T-cell (primary cell): ENCODE measurements around the gene L3HYPDH. TPM values are rescaled to one million over a fixed set of nuclear protein-coding genes. Genes with fewer than 3 reads are reported as not detected.

ENCODE experiments used
- ATAC-seq, 4 experiments: fragments of 200-7000 bp in 3 of 4; fragments of 150-1000 bp in 1 of 4; cut with Tn5 transposase; replicated peaks in 1 of 4; 1 replicate in 3 of 4; 2 replicates in 1 of 4; pipeline ENCODE4 v1.10.0; 2021; ENCODE audit warnings: moderate library complexity in 3 of 4, mild to moderate bottlenecking in 2 of 4, moderate number of reproducible peaks in 1 of 4
- CTCF ChIA-PET, 2 donors: fragments of 300-600 bp; sonication (Branson Sonifier 250); formaldehyde crosslinking; loops; one replicate each; lab custom pipeline; 2022; ENCODE audit warnings: antibody characterized with exemption in 2 of 2; lab: Charles Lee
- POLR2A ChIA-PET, 2 donors: fragments of 300-600 bp; sonication (Branson Sonifier 250); formaldehyde crosslinking; loops; one replicate each; lab custom pipeline; 2022; ENCODE audit warnings: antibody characterized with exemption in 2 of 2; lab: Charles Lee
- DNase-seq, 35 experiments: peaks; one replicate each; pipeline versions ENCODE4 v3.0.0 to v3.0.0-alpha.2; 2013 to 2023
- H3K27ac ChIP-seq: one replicate; pipeline ENCODE4 v1.5.1; 2013; ENCODE audit warnings: low read length
- H3K27me3 ChIP-seq, 2 experiments: replicated peaks in 1 of 2; 1 replicate in 1 of 2; 2 replicates in 1 of 2; pipeline versions ENCODE4 v1.6.1 to v1.7.0; 2013; ENCODE audit warnings: low read length in 1 of 2, mixed read lengths in 1 of 2; ENCODE audit not compliant: control insufficient read depth in 2 of 2, insufficient read depth in 2 of 2; ENCODE audit errors: extremely low read depth in 1 of 2
- H3K36me3 ChIP-seq, 2 donors: 1 replicate in 1 of 2; 2 replicates in 1 of 2; pipeline versions ENCODE4 v1.6.1 to v1.7.0; 2013; ENCODE audit warnings: low read length in 1 of 2; ENCODE audit not compliant: control insufficient read depth in 2 of 2, insufficient read depth in 1 of 2; ENCODE audit errors: extremely low read depth in 1 of 2
- H3K4me1 ChIP-seq, 2 experiments: 1 replicate in 1 of 2; 2 replicates in 1 of 2; pipeline versions ENCODE4 v1.6.1 to v1.7.0; 2013; ENCODE audit warnings: low read length in 2 of 2, mixed read lengths in 1 of 2; ENCODE audit not compliant: insufficient read depth in 2 of 2, control insufficient read depth in 1 of 2; ENCODE audit errors: extremely low read depth in 1 of 2
- H3K4me3 ChIP-seq, 2 donors: 1 replicate in 1 of 2; 2 replicates in 1 of 2; pipeline versions ENCODE4 v1.5.1 to v1.7.0; 2013; ENCODE audit warnings: mild to moderate bottlenecking in 2 of 2, low read length in 1 of 2, moderate library complexity in 1 of 2; ENCODE audit not compliant: control insufficient read depth in 1 of 2; ENCODE audit errors: extremely low read depth in 1 of 2
- H3K9me3 ChIP-seq: 2 replicates; pipeline ENCODE4 v1.7.0; 2013
- H3K27ac Mint-ChIP-seq, 2 donors: one replicate each; pipeline ENCODE4 v1.8.0; 2020 to 2021; ENCODE audit warnings: mild to moderate bottlenecking in 2 of 2, mixed read lengths in 2 of 2
- H3K27me3 Mint-ChIP-seq, 2 donors: one replicate each; pipeline ENCODE4 v1.8.0; 2021 to 2022; ENCODE audit warnings: mixed read lengths in 2 of 2
- H3K36me3 Mint-ChIP-seq: one replicate; pipeline ENCODE4 v1.8.0; 2021; ENCODE audit warnings: mixed read lengths
- H3K4me1 Mint-ChIP-seq, 3 donors: one replicate each; pipeline ENCODE4 v1.8.0; 2020 to 2022; ENCODE audit warnings: mixed read lengths in 3 of 3, mild to moderate bottlenecking in 1 of 3
- H3K4me3 Mint-ChIP-seq, 3 donors: one replicate each; pipeline ENCODE4 v1.8.0; 2020 to 2022; ENCODE audit warnings: mild to moderate bottlenecking in 3 of 3, mixed read lengths in 3 of 3, moderate library complexity in 3 of 3
- H3K9me3 Mint-ChIP-seq, 3 donors: one replicate each; pipeline ENCODE4 v1.8.0; 2020 to 2022; ENCODE audit warnings: mixed read lengths in 3 of 3
- WGBS: methylation state at CpG from one replicate; pipeline ENCODE4 v1.1.5; 2013; ENCODE audit warnings: missing lambda C conversion rate; ENCODE audit not compliant: insufficient coverage; 5-methylcytosine and 5-hydroxymethylcytosine counted together
- total RNA-seq, 35 experiments: library from RNA in 6 of 35; stranded (reverse) in 6 of 35; fragments of 120-200 nt in 1 of 35; gene quantifications; one replicate each; pipeline versions ENCODE4 v1.2.1 to v1.2.4 and lab custom pipeline; 2013 to 2026

The L3HYPDH gene
- total RNA-seq (10 to 100 TPM; 19.5 to 53.6 (median 40.5) TPM), total RNA-seq (lab: John Stamatoyannopoulos, UW) (4.7 to 35.0 (median 12.8) reads per million in 29 experiments)
- total RNA-seq (2013): 30.1 TPM

DNA sequence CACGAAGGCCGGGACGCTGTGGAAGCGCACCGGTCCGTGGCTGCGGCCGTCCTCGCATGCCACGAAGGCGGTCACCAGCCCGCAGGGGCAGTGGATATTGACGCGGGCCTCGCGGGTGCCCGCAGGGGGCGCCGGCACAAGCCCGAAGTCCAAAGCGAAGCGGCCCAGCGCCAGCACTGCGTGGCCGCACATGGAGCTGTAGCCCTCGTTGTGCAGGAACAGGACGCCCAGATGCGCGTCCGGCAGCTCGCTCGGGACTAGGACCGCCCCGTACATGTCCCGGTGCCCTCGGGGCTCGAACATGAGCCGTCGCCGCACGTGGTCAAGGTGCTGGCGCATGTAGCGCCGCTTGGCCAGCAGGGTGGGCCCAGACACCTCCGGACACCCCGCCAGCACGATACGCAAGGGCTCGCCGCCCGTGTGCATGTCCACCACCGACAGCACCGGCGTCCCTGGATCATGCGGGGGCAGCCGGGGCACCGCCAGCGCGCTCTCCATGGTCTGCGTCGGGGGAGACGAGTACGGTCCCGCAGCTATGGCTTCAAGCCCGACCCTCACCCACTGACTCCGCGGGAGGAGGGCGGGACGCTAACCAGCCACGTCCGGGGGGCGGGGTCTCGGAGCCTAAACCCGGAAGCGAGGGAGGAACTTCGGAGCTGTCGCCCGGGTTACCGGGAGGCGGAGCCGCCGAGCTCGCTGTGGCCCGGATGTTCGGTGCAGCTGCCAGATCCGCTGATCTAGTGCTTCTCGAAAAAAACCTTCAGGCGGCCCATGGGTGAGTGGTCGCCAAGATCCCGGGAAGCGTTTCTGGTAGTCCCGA, at the start of gene L3HYPDH, which contains the start of gene JKAMP:
Gene L3HYPDH (minus strand): TSS at position 590 of the 820 bp plus-strand sequence. CDS start 92 bp downstream, at position 498.
Gene JKAMP (plus strand): TSS at position 699 of the 820 bp plus-strand sequence. CDS start 73 bp downstream, at position 772.
- under 1% methylated on average over 91 of the region's 92 CpGs for WGBS
- ChIA-PET CTCF (interaction anchor here in 1 of 2 donors (0.7 to 1.1 kb wide), 8 partner anchors 19 to 847 kb away, joined by 3 to 7 read pairs (median 3); partner anchors contain the start of genes CCDC175 and GPR135), POLR2A (interaction anchor here (0.6 to 1.1 kb wide), 6 partner anchors 19 to 1272 kb away, joined by 3 to 7 read pairs (median 3); partner anchors contain the start of genes ARID4A (in 1 of the 2), DAAM1 (in 1 of the 2), GPR135 (in 1 of the 2) and PPM1A (in 1 of the 2))
- Histone ChIP-seq H3K4me3 (peak within 1 kb of the TSS; percentile 73 to 83), H3K27me3 (no peaks in the 10 kb centered on the region), H3K36me3 (peaks cover 0 to 11% of the 10 kb centered on the region in 2 donors), H3K4me1 (peaks cover 20 to 28% of the 10 kb centered on the region in 2 experiments), H3K27ac (peak within 1 kb of the TSS; percentile 44), H3K9me3 (no peaks in the 10 kb centered on the region)
- Mint-ChIP-seq H3K4me3 (peak within 1 kb of the TSS; percentile 89 to 97 (median 95)), H3K36me3 (peaks cover 10% of the 10 kb centered on the region), H3K27ac (peak within 1 kb of the TSS; percentile 89 to 92), H3K9me3 (no peaks in the 10 kb centered on the region), H3K4me1 (peaks cover 64 to 71% (median 71%) of the 10 kb centered on the region in 3 donors), H3K27me3 (no peaks in the 10 kb centered on the region)
- ATAC-seq: peak; percentile 95 to 97 (median 96)
- DNase-seq: peak; percentile 93 to 99 (median 97)

DNA sequence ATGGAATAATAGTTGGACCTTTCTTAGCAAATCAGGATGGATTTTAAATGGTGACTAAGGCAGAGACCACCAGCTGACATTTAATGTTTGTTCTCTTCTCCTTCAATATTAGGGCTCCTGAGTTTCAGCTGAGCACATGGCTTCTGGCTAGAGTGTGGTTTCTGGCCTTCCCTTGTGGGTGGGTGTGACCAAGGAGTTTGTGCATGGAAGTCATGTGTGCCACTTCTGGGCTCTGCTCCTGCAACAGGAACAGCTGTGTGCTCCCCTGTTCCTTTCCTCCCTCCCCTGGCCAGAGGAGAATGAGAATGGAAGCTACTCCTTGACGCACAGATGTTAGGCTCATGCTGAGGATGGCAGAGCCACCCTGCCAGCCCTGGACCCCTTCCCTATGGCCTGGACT, 48.2 kb upstream of the L3HYPDH start:
- ATAC-seq: no peak
- no peaks in the 10 kb centered on the region for H3K36me3 Mint-ChIP-seq
- CTCF ChIA-PET: no interaction called here

DNA sequence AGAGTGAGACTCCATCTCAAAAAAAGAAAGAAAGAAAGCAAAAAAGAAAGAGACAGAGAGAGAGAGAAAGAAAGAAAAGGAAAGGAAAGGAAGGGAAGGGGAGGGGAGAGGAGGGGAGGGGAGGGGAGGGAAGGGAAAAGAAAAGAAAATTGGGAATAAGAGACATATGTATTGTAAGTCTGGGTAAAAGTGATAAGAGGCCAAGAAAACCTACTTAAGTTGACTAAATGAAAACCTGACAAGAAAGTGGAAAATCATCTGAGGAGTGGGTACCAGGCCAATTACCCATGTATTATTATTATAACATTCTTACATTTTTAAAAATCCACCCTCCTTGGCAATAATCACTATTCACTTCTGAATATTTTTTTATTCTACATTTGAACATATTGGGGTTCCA, 46.1 kb upstream of the L3HYPDH start:
- H3K36me3 Mint-ChIP-seq: no peaks in the 10 kb centered on the region
- ATAC-seq (no peak), DNase-seq (no peak)
- peaks cover 10 to 23% of the 10 kb centered on the region in 2 donors for H3K27me3 Mint-ChIP-seq
- Histone ChIP-seq H3K9me3 (no peaks in the 10 kb centered on the region), H3K4me3 (no peak overlapping the region), H3K4me1 (no peaks in the 10 kb centered on the region), H3K36me3 (no peaks in the 10 kb centered on the region), H3K27me3 (no peaks in the 10 kb centered on the region), H3K27ac (no peak overlapping the region)
- H3K4me3 Mint-ChIP-seq: no peak overlapping the region
- no peak overlapping the region for H3K27ac Mint-ChIP-seq
- ChIA-PET POLR2A (no interaction called here), CTCF (no interaction called here)
- H3K4me1 Mint-ChIP-seq: no peaks in the 10 kb centered on the region
- H3K9me3 Mint-ChIP-seq: peaks cover 0 to 5% (median 5%) of the 10 kb centered on the region in 3 donors

More for the DNA sequence above, 48.2 kb upstream of the L3HYPDH start:
- 80% methylated on average over 1 of the region's 1 CpG for WGBS
- Histone ChIP-seq H3K9me3 (no peaks in the 10 kb centered on the region), H3K27me3 (no peaks in the 10 kb centered on the region), H3K4me1 (no peaks in the 10 kb centered on the region), H3K27ac (no peak overlapping the region), H3K36me3 (no peaks in the 10 kb centered on the region), H3K4me3 (no peak overlapping the region)
- no peaks in the 10 kb centered on the region for H3K4me1 Mint-ChIP-seq
- no peak for DNase-seq
- peaks cover 6 to 28% of the 10 kb centered on the region in 2 donors for H3K27me3 Mint-ChIP-seq
- no peak overlapping the region for H3K27ac Mint-ChIP-seq
- H3K9me3 Mint-ChIP-seq: peaks cover 0 to 5% (median 5%) of the 10 kb centered on the region in 3 donors
- H3K4me3 Mint-ChIP-seq: no peak overlapping the region
- POLR2A ChIA-PET: no interaction called here

DNA sequence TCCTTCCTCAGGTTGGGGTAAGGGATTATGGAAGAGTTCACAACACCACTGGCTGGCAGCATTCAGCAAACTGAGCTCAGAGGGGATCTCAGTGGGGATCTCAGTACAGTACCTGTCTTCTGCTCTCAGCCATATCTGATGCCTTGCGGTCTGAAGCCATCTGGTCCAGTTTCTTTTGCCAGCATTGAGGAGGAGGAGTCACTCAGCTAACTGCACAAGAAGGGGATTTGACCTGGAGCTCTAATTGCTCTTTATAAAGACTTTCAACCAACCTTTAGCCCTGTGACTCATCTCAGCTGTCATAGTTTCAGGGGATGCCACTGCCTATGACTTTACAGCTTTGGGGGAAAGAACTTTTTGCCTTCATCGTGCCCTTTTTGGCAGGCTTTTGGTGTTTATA, 45.0 kb upstream of the L3HYPDH start:
- POLR2A ChIA-PET: no interaction called here
- no peaks in the 10 kb centered on the region for H3K27me3 ChIP-seq
- CTCF ChIA-PET: no interaction called here
- no peak overlapping the region for H3K4me3 Mint-ChIP-seq
- WGBS: 100% methylated on average over 1 of the region's 2 CpGs
- no peaks in the 10 kb centered on the region for H3K4me1 ChIP-seq
- no peak overlapping the region for H3K4me3 ChIP-seq
- H3K9me3 Mint-ChIP-seq: peaks cover 0 to 5% (median 5%) of the 10 kb centered on the region in 3 donors
- no peaks in the 10 kb centered on the region for H3K36me3 ChIP-seq
- ATAC-seq: no peak
- H3K27ac Mint-ChIP-seq: no peak overlapping the region
- H3K36me3 Mint-ChIP-seq: no peaks in the 10 kb centered on the region
- no peaks in the 10 kb centered on the region for H3K4me1 Mint-ChIP-seq
- peaks cover 13 to 24% of the 10 kb centered on the region in 2 donors for H3K27me3 Mint-ChIP-seq
- H3K9me3 ChIP-seq: no peaks in the 10 kb centered on the region
- no peak overlapping the region for H3K27ac ChIP-seq
- no peak for DNase-seq

DNA sequence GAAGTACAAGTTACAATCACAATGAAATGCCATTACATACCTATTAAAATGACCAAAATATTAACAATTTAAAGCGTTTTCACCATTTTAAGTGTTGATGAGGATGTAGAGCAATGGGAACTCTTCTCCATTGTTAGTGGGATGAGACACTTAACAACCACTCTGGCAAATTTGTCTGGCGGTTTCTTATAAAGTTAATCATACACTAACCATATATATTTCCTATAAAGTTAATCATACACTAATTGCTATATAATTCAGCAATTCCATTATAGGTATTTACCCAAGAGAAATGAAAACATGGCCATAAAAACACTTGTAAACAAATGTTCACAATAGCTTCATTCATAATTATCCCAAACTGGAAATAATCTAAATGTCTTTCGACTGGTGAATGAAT, 36.0 kb upstream of the L3HYPDH start:
- no peaks in the 10 kb centered on the region for H3K9me3 ChIP-seq
- no peak for ATAC-seq
- POLR2A ChIA-PET: no interaction called here
- CTCF ChIA-PET: no interaction called here
- no peaks in the 10 kb centered on the region for H3K27me3 ChIP-seq
- no peaks in the 10 kb centered on the region for H3K36me3 ChIP-seq
- no peak overlapping the region for H3K4me3 ChIP-seq
- H3K9me3 Mint-ChIP-seq: no peaks in the 10 kb centered on the region
- no peak overlapping the region for H3K27ac Mint-ChIP-seq
- H3K27me3 Mint-ChIP-seq: peaks cover 8 to 20% of the 10 kb centered on the region in 2 donors
- DNase-seq: no peak
- WGBS: no CpG with 5 or more reads among the region's 3 CpGs
- no peak overlapping the region for H3K4me3 Mint-ChIP-seq
- no peaks in the 10 kb centered on the region for H3K4me1 ChIP-seq
- H3K36me3 Mint-ChIP-seq: no peaks in the 10 kb centered on the region
- no peaks in the 10 kb centered on the region for H3K4me1 Mint-ChIP-seq
- no peak overlapping the region for H3K27ac ChIP-seq

DNA sequence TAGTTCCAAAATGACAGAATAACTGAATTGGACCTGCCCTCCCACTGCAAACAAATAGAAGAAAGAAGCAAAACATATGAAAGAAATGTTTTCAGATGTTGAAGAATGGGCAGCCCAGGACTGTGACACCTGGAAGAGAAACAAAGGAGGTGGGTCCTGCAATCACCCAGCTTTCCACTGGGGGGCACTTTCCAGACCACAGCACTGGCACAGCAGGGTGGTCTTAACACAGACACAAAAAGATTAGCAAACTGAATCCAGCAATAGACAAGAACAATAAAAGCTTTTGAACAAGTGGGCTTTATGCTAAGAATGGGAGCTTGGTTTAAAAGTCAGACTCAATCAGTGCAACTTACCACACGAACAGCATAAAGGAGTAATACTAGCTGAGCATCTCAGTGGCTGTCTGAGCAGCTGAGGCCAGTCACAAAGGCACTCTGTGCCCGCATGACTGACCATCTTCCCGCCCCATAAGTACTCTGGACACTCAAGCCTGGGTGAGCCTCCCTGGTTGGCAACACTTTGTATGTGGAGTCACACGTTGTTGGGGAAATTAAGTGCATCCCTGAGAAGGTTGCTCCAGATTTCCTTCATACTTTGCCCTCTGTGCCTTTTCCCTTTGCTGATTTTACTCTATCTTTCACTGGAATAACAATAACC, 27.8 kb upstream of the L3HYPDH start:
- no peaks in the 10 kb centered on the region for H3K4me1 Mint-ChIP-seq
- CTCF ChIA-PET: interaction anchor here in 1 of 2 donors (0.6 kb wide), 1 partner anchor 15 kb away, joined by 4 read pairs; no protein-coding TSS in a partner anchor
- ATAC-seq (no peak), DNase-seq (peak in 2 of 35 experiments; percentile 3 to 14)
- H3K27ac ChIP-seq: no peak overlapping the region
- H3K27me3 ChIP-seq: peaks cover 0 to 3% of the 10 kb centered on the region in 2 experiments
- no peaks in the 10 kb centered on the region for H3K9me3 ChIP-seq
- POLR2A ChIA-PET: interaction anchor here in 1 of 2 donors (0.6 kb wide), 1 partner anchor 1034 kb away, joined by 4 read pairs; no protein-coding TSS in a partner anchor
- no peaks in the 10 kb centered on the region for H3K9me3 Mint-ChIP-seq
- peaks cover 19 to 42% of the 10 kb centered on the region in 2 donors for H3K27me3 Mint-ChIP-seq
- 95% methylated on average over 2 of the region's 4 CpGs for WGBS
- no peak overlapping the region for H3K27ac Mint-ChIP-seq
- H3K4me3 Mint-ChIP-seq: no peak overlapping the region
- no peaks in the 10 kb centered on the region for H3K36me3 Mint-ChIP-seq
- H3K4me3 ChIP-seq: no peak overlapping the region
- H3K36me3 ChIP-seq: no peaks in the 10 kb centered on the region
- no peaks in the 10 kb centered on the region for H3K4me1 ChIP-seq
